HG02885 (cell line): Measurements from ENCODE around the gene DMD.
A peak's percentile ranks its signal among the peaks of the same experiment; 100 is the strongest.
"Not testable (repeated sequence)": the region's sequence is repeated elsewhere in the genome, so short reads cannot be mapped to it uniquely, and the experiment has no call there.

Experiments used
- ATAC-seq: cut with Tn5 transposase; IDR thresholded peaks from one replicate; pipeline ENCODE4 v1.9.1; 2021; ENCODE audit warnings: mild to moderate bottlenecking; ENCODE audit not compliant: unreplicated experiment, poor library complexity

DMD gene

DNA sequence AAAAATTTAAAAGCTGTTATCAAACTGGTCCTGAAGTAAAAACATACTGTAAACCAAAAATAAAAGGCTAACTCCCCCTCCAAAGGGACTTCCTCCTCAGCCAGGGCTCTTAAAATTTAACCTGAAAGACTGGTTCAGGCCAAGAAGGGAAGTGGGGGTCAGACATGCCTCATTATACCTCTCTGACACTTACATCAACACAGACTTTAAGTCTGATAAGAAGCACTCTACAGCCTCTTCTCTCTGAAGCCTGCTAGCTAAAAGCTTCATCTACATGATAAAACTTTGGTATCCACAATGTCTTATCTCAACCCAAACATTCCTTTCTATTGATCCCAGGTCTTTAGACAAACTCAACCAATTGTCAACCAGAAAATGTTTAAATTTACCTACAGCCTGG lies 682.9 kb downstream of the DMD start:
- ATAC-seq: not testable (repeated sequence)

DNA sequence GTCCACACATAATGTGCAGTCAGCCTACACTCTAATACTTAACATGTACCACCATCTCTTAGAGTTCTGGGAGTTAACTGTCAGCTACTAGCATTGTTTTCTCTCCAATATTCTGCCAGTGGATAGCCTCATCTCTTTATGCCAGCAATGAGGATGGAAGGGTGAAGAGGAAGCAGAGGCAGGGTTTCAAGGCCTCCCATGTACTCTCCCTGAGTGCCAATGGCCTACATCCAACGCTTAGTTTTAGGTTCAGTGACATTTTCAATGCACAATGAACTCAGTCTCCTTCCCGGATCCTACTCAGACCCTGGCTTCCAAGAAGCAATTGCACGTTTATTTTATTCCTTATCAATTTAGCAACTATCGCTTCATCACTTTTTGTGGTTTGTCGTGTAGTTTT lies 686.1 kb downstream of the DMD start:
- ATAC-seq: no peak

DNA sequence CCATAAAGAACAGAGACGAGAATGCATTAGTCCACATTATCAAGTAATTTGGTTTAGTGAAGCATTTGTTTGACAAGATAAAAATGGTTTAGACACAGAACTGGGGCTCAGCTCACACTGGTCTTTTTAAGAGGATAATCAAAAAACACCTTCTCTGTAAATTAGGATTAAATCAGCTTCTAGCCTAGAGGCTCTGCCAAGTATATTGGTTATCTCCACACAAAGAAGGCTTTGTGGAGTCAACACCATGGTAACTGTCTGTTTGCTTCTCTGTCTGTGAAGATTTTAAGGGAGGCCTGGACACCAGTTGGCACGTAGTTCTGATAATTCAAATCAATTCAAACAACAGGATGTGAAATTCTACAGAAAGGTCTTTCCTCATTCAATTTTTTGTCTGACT lies 687.0 kb downstream of the DMD start:
- ATAC-seq: no peak

DNA sequence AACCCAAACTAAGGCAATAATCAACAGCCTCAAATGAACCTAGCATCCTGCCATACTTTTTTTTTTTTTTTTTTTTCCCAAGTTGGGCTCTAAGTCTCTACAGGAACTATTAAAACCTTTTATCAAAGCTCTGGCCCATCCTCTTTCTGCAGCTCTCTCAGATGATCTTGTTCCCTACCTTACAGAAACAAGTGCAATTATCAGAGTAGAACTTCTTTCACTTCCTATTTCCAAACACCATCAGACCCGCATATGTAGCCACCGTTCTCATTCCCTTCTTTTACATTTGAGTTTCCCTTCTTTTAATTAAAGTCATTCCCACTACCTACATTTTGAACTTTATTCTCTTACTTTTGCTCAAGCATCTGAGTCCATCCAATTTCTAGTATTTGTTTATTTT lies 690.6 kb downstream of the DMD start:
- no peak for ATAC-seq

DNA sequence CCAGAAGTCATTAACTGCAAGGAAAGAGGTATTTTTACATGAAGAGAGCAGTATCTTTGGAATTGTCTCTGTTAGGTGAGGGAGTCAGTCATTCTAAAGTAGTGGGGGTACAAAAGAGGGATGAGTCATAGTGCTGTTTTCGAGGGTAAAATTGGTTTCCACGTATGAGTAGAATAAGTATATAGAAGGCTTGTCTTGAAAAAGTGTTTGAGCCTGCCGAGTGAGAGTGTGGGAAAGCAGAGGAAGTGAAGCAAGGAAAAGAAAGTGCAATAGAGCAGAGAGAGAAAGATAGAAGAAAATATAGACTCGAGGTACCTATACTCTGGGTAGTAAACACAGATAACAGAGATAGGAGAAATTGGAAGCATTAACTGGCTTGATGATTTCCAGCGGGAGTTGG lies 696.4 kb downstream of the DMD start:
- ATAC-seq: peak; percentile 91

DNA sequence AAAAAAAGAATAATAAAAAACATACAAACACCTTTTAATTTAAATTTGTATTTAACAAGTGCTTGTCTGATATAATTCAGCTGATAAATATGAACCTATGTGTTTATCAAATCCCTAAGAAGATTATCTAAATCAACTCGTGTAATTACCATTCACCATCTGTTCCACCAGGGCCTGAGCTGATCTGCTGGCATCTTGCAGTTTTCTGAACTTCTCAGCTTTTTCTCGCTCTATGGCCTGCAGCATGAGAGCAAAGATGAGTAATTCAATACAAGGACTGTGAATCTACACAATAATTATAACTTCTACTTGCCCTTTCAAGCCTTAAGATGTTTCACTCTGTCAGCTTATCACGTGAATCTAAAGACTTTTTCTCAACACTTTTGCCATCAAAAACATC lies 709.7 kb downstream of the DMD start:
- no peak for ATAC-seq

DNA sequence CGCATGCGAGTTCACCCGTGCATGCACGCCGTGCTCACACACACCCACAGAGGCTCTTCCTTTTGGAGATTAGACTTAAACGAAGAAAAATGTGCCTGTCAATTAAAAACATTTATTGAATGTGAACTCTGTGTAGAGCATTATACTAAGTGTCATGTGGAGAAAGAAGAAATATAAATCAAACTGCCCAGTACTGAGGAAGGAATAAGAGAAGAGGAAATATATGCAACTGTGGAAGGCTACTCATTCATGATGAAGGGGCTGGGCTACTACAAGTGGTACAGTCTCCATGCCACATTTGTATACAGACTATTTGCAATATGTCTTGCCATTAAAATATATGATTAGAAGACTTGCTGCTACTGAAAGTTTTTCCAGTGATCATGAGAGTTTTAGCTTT lies 714.7 kb downstream of the DMD start:
- ATAC-seq: no peak

DNA sequence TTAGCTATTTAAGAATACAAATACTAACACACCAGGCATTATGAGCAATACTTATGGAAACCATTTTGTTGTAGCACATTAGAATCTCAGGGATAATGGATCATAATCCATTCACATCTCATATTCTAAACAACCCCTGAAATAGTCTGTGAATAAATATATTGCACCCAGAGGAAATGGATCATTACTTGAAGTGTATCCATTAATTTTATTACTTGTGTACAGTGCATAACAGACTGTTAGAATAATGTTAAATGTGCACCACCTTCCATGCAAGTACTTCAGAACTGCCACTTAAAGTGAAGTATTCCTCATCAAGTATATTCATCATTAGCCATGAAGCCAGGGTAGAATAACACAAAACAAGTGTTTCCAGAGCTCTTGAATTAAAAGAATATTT lies 715.5 kb downstream of the DMD start:
- no peak for ATAC-seq

DNA sequence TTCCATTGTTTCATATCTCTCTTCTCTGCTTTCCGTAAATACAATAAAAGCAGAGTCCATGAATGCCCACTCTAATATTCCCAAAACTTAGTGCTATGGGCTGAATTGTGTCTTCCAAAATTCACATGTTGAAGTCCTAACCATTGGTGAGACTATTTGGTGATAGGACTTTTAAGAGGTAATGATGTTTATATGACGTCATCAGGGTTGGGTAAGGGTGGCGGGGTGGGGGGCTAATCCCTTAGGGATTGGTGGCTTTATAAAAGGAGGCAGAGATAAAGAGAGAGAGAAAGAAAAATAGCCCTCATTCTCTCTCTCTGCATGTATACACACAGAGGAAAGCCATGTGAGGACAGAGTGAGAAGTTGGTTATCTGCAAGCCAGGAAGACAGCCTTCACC lies 722.2 kb downstream of the DMD start:
- no peak for ATAC-seq

DNA sequence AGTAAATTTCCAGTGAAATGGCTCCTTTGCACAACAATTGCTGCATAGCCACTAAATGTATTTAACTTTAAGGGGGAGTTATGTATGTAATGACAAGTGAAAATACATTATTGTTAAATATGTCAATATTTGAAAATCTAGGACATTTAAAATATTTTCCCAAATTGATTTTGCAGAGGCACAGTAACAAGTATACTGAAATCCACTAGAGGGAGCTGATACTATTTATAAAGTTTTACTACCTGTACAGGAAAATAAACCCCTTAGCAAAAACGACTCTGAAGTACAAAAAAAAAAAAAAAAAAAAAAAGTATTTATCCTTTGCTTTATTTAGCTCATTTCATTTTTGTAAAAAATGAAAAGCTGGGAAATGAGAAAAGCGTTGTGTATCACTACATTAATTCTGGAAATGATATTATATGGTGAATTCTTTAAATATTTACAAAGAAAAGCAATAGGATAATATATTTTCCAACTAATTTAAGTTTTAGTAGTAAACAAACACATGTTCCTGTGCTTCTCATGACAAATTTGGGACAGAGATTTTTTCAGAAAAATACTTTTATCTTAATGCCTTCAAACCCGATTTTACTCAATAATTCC lies 727.7 kb downstream of the DMD start:
- no peak for ATAC-seq

DNA sequence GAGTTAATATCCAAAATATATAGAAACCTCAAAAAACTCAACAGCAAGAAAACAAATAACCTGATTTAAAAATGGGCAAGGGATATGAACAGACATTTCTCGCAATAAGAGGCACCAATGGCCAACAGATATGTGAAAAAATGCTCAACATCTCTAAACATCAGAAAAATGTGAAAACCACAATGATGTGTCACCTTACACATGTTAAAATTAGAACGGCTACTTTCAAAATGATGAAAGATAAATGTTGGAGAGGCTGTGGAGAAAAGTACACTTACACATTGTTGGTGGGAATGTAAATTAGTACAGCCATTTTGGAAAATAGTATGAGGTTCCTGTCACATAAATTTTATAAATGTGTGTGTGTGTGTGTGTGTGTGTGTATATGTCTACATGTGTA lies 731.3 kb downstream of the DMD start:
- ATAC-seq: no peak

DNA sequence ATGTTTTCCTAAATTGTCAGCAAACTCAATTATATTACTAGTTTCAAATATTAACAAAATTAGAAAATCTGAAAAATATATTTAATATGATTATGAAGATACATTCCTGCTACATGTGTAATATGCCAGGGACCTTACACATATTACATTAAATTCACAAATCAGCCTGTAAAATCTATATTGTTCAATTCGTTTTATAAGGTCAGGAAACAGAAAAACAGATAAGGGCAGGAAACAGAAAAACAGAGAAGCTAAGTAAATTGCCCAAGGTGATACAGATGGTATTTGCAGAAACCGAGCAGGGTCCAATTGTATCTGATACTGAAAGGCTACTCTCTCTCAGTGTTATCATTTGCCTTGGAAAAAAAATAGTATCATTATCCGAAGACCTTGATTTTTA lies 739.0 kb downstream of the DMD start:
- no peak for ATAC-seq

DNA sequence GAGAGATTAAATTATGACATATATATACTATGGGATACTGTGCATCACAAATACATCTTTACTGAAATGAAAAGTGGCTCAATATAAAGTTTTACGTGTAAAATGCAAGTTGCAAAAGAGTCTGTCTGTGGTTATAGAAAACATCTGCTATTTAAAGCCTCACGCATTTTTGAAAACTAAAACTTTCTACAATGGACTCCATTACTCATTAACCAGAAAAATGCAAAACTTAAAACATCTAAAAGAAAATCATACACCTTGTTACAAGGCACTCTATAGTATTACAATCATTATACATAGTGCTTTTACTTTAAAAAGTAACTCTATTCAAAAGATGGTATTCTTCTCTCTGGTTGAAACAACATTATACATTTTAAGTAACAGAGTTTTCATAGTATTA lies 755.6 kb downstream of the DMD start:
- ATAC-seq: no peak

DNA sequence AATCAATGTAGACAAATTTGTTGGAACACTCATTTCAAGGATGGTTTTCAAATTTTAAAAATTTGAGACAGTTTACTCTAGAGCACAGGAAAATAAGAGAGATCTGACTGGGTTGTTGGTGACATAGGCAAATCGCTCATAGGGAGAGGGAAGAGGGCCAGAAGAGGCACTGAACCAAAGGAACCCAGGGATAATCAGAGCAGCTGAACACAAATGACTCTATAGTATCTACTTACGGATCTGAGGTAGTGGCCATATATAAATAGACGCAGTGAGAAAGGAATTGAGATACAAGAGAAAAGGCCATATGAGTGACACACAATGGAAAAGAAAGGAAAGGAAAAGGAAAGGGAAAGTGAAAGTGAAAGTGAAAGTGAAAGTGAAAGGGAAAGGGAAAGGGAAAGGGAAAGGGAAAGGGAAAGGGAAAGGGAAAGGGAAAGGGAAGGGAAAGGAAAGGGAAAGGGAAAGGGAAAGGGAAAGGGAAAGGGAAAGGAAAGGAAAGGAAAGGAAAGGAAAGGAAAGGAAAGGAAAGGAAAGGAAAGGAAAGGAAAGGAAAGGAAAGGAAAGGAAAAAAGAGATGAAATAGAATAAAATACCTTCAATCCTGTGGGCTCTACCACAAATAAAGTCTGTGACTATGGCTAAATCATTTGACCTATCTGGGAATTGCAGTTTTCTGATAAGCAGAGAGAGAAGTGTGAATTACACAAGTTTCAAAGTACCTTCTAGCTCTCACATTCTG lies 759.2 kb downstream of the DMD start:
- ATAC-seq: no peak

DNA sequence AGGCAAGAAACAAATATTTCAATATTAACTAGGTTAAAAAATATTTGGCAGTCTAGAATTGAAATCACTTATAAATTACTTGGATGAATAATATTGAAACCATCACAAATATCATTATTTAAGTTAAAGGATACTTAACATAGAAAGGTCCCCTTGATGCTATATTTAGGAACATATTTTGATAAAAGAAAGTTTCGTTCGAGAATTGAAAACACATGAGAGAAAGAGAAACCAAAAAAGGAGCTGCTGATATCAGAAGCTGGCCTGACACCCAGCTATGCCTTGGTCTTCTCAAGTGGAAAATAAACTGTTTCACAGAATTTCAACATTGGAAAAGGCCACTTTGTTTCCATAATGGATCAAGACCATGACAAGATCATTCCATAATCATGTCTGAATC lies 762.4 kb downstream of the DMD start:
- ATAC-seq: peak; percentile 70

DNA sequence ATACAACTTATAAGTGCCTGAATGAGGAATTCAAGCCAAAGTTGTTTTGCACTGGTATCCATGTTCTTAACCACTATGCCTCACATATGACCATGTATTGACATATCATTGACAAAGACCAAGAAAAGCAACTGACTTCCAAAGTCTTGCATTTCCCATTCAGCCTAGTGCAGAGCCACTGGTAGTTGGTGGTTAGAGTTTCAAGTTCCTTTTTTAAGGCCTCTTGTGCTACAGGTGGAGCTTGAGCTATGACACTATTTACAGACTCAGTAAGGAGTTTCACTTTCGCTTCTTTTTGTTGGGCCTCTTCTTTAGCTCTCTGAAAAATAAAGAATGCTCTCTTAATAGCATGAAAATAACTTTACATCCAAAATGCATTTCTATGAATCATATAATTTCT lies 763.0 kb downstream of the DMD start:
- ATAC-seq: peak; percentile 98

DNA sequence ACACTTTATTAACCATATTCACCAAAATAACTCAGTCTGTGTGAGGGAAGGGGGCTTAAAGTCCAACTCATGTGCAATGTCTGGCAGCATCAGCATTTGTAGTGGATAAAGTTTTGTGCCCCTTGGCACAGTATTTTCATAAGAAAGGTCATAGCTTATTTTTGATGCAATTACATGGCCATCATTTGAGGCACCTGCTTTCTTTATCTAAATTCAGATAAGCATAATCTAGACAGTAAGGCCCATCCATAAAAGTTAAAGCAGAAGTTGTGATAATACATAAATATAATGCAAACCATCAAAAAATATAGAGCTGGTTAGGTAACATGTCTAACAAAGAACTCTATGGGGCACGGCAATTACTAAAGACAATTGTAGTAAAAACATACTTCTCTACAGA lies 763.7 kb downstream of the DMD start:
- ATAC-seq: no peak

DNA sequence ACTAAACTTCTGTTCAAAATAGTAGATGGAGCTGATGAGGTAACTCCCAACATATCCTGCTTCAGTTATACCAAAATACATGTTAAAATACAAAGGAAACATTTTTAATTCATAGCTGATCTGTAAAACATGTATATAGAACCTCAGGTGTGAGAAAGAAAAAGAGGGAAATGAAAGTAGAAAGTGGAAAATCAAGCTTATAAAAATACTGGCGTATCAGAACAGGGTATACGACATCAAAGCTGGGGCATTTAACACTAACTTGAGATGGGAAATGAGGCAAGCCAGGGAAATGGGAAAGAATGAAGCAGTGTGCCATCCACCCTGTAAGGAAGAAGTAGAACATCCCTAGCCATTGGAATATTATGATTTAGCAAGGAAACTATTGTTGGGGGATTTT lies 767.5 kb downstream of the DMD start:
- ATAC-seq: no peak

DNA sequence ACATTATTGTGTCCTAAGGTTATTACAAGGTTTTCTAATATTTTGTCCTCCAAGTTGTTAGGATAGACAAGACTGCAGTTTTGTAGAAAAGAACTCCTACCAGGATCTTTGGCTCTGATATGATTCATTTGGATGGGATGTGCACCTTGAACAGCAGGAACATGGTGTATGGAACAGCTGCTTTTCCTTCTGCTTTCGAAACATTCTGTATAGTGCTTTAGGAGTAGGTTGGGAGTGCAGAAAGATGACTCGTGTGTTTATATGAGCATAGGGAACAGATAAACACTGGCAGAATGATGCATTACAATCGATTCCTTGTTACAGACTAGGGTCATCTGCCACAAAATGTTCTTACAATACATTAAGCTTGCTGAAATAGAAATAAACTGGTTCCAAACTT lies 790.1 kb downstream of the DMD start:
- no peak for ATAC-seq

DNA sequence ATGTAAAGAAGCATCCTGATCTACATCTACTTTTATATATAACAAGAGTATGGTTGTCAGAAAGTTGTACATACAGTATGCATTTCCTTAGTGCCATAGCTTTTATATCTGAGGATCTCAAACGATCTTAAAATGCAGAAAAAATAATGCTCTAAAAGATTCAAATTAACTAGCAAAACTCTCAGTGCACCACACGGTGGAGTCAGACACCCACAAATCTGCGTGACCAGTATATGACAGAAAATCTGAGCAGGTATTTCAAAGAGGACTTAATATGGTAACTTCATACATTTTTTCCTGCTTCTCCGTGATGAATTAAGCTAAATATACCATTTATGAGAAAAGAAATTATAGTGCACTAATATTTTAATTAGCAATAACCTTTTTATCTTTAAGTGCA lies 803.0 kb downstream of the DMD start:
- ATAC-seq: peak; percentile 87

DNA sequence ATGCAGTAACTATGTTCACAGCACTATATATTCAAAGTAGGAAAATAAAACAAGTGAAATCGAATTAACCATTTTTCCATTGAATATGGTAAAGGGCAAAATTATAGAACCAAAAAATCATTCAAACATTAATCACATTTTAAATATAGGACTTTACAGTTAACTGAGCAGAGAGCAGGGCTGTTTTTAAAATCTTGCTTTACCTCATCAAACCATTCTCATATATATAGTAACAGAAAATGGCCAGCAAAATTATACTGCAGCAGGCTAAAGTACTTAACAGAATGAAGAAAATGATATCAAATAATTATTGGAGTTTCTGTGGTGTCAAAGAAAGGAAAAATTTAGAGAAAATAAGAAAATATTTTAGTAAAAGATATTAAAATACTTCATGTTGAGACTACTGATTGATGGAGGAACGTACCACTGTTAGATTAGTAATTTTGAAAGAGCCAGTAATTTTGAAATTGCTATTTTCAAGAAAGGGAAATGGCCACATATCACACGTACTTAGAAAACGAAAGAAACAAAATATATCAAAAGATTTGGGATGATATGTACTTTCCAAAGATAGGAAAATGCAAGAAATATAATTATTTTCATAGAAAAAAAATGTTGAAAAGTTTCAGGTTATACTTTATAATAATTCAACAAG lies 813.7 kb downstream of the DMD start:
- ATAC-seq: peak; percentile 95

DNA sequence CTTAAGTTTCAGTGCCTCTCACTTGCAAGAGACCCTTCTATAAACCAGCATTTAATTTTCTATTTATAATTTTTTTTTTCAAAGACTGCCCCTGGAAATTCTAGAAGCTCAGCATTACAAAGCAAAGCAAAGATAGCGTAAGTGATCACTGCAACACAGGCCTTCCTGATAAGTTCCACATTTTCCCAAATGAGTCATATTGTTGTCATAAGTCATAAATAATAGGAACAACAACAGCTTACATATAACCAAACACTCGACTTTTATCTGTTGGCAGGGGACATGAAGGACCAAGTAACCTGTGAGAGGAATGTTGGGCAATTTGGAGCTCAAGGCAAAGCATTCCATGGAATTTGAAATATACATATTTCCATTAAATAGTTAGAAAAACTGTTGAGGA lies 815.5 kb downstream of the DMD start:
- no peak for ATAC-seq
